ENCODE measurements around the gene NAA40.

DNA sequence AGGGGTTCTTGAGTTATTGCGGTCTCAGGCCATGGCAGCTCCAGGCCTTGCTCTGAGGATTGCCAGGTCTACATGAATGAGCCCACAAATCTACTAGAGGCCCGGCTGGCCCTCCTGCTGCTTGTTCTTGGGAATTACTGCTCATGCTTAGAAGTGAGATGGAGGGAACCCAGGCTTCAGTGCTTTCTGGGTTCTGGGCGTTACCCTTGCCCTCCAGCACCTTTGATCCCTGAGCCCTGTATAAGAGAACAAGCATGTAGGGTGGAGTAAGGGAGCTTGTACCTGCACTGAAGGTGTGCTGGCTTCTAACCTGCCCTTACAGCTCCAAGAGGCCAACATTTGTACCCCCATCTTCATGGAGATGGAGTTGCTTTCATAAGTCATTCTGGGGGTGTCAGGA is 4.0 kb downstream of the NAA40 start:
- TF ChIP-seq ARNT (IDR thresholded peaks at IDR 0.05) (no peak), NFRKB (IDR thresholded peaks at IDR 0.05) (no peak), SP1 (IDR thresholded peaks at IDR 0.05) (no peak)

All from HEK293T (cell line).